Measurements from ENCODE around the gene FOXP2.

Gene FOXP2

GRCh38 chr7:114720725-114721124, 306.1 kb downstream of the FOXP2 start:
- Histone ChIP-seq H3K9me3 (no peaks in the 10 kb centered on the region), H3K27ac (no peak overlapping the region), H3K36me3 (no peaks in the 10 kb centered on the region), H3K4me1 (ENCODE audit: control insufficient read depth in 1 of 2, insufficient read depth in 1 of 2, low read depth in 1 of 2, low read length in 1 of 2) (no peaks in the 10 kb centered on the region), H3K4me3 (ENCODE audit: low read depth in 1 of 2, low read length in 1 of 2) (no peak overlapping the region), H3K27me3 (no peaks in the 10 kb centered on the region)
- no peak for TF ChIP-seq CTCF (IDR thresholded peaks at IDR 0.05)

DNA sequence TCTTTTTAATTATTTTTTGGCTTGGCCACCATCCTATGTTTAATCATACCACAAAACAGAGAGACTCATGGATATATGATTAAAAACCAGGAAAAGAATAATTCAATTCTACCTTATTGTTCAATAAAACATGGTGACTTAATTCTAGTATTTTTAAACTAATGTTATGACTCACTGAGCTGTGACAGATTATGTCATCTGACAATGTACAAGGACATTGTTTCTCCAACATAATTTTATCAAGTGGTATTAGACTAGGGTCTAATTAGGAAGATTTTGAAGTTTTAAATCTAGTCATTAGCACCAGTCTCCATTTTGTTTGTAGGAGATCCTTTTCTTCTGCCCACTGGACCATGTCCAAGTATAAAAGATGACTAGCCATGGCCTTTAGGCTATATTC, 307.9 kb downstream of the FOXP2 start:
- no peaks in the 10 kb centered on the region for H3K9me3 ChIP-seq
- H3K27ac ChIP-seq = no peak overlapping the region
- no peak overlapping the region for H3K4me3 ChIP-seq (ENCODE audit: low read depth in 1 of 2, low read length in 1 of 2)
- no peak for TF ChIP-seq CTCF (IDR thresholded peaks at IDR 0.05)
- H3K4me1 ChIP-seq (ENCODE audit: control insufficient read depth in 1 of 2, insufficient read depth in 1 of 2, low read depth in 1 of 2, low read length in 1 of 2) = no peaks in the 10 kb centered on the region
- H3K27me3 ChIP-seq = no peaks in the 10 kb centered on the region
- H3K36me3 ChIP-seq = no peaks in the 10 kb centered on the region

GRCh38 chr7:114723308-114723707, 308.7 kb downstream of the FOXP2 start:
- no peaks in the 10 kb centered on the region for H3K9me3 ChIP-seq

GRCh38 chr7:114740095-114740494, 325.5 kb downstream of the FOXP2 start:
- H3K27me3 ChIP-seq = no peaks in the 10 kb centered on the region
- no peak overlapping the region for H3K27ac ChIP-seq
- no peak overlapping the region for H3K4me3 ChIP-seq (ENCODE audit: low read depth in 1 of 2, low read length in 1 of 2)
- H3K4me1 ChIP-seq (ENCODE audit: control insufficient read depth in 1 of 2, insufficient read depth in 1 of 2, low read depth in 1 of 2, low read length in 1 of 2) = no peaks in the 10 kb centered on the region
- TF ChIP-seq CTCF (IDR thresholded peaks at IDR 0.05) = no peak
- H3K36me3 ChIP-seq = no peaks in the 10 kb centered on the region
- no peaks in the 10 kb centered on the region for H3K9me3 ChIP-seq

More at GRCh38 chr7:114723308-114723707, 308.7 kb downstream of the FOXP2 start:
- no peak for TF ChIP-seq CTCF (IDR thresholded peaks at IDR 0.05)
- H3K4me1 ChIP-seq (ENCODE audit: control insufficient read depth in 1 of 2, insufficient read depth in 1 of 2, low read depth in 1 of 2, low read length in 1 of 2) = no peaks in the 10 kb centered on the region
- no peak overlapping the region for H3K27ac ChIP-seq
- H3K36me3 ChIP-seq = no peaks in the 10 kb centered on the region
- H3K27me3 ChIP-seq = no peaks in the 10 kb centered on the region
- no peak overlapping the region for H3K4me3 ChIP-seq (ENCODE audit: low read depth in 1 of 2, low read length in 1 of 2)

GRCh38 chr7:114740941-114741340, 326.3 kb downstream of the FOXP2 start:
- no peaks in the 10 kb centered on the region for H3K4me1 ChIP-seq (ENCODE audit: control insufficient read depth in 1 of 2, insufficient read depth in 1 of 2, low read depth in 1 of 2, low read length in 1 of 2)
- no peak overlapping the region for H3K4me3 ChIP-seq (ENCODE audit: low read depth in 1 of 2, low read length in 1 of 2)
- no peaks in the 10 kb centered on the region for H3K36me3 ChIP-seq
- no peak overlapping the region for H3K27ac ChIP-seq
- no peak for TF ChIP-seq CTCF (IDR thresholded peaks at IDR 0.05)
- H3K27me3 ChIP-seq = no peaks in the 10 kb centered on the region
- H3K9me3 ChIP-seq = no peaks in the 10 kb centered on the region

DNA sequence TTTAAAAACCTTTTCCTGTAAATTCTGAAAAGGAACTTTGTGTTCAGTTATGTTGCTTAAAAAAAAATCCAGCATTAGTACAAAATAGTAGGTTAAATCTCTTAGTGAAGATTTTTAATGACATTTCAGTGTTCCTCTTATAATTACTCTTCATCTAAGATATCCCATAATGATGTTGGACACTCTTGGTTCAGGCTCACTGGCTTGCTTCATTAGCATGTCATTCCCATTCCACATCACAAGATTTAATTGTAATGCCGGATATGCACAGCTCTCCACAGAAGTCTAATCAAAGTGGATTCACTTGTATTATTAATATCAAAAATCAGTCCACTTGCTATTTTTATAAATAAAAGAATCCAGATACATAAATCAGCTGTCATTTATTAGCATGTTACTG, 327.3 kb downstream of the FOXP2 start:
- Histone ChIP-seq H3K9me3 (no peaks in the 10 kb centered on the region), H3K4me3 (ENCODE audit: low read depth in 1 of 2, low read length in 1 of 2) (no peak overlapping the region), H3K36me3 (no peaks in the 10 kb centered on the region), H3K27ac (no peak overlapping the region), H3K4me1 (ENCODE audit: control insufficient read depth in 1 of 2, insufficient read depth in 1 of 2, low read depth in 1 of 2, low read length in 1 of 2) (no peaks in the 10 kb centered on the region), H3K27me3 (no peaks in the 10 kb centered on the region)
- no peak for TF ChIP-seq CTCF (IDR thresholded peaks at IDR 0.05)

Data from neutrophil (primary cell).